AG09319 (cell line): ENCODE results near the gene KLK6.

Experiments
- DNase-seq: peaks from one replicate; pipeline ENCODE4 v3.0.0-alpha.2; 2010; ENCODE audit warnings: low read depth; ENCODE audit errors: extremely low read depth
- TF ChIP-seq, protein P1 (sequence below): IDR thresholded peaks from 2 replicates; pipeline ENCODE4 v1.5.1; 2011; ENCODE audit warnings: low read depth, mild to moderate bottlenecking, inconsistent platforms, low read length, moderate library complexity

The KLK6 gene

DNA sequence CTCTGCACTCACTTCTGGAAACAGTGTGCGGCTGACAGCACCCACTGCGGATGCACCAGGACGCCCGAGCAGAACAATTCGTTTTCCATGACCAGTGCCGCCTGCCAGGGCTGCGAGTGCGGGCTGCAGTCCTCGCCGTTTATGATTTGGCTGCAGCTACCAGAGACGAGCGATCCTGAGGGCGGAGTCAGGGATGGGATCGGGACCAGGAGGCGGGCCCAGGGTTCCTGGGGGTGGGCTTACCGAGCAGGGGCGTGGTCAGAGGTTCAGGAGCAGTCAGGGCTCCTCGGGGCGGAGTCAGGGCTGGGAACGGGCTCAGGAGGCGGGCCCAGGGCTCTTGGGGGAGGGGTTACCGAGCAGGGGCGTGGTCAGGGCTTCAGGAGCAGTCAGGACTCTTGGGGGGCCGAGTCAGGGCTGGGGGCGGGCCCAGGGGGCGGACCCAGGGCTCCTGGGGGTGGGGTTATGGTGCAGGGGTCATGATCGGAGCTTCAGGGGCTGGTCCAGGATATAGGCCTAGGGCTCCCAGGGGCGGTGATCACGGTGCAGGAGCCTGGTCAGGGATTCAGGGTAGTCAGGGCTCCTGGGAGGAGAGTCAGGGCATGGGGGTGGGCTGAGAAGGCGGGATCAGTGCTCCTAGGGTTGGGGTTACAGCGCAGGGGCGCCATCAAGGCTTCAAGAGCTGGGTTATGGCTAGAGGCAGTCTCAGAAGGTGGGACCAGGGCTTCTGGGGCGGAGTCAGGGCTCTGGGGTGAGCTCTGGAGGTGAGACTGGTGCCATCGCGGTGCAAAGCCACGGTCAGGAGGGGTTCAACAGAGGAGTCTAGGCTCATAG, 59.9 kb downstream of the KLK6 start:
- DNase-seq: no peak
- TF ChIP-seq, protein P1, sequence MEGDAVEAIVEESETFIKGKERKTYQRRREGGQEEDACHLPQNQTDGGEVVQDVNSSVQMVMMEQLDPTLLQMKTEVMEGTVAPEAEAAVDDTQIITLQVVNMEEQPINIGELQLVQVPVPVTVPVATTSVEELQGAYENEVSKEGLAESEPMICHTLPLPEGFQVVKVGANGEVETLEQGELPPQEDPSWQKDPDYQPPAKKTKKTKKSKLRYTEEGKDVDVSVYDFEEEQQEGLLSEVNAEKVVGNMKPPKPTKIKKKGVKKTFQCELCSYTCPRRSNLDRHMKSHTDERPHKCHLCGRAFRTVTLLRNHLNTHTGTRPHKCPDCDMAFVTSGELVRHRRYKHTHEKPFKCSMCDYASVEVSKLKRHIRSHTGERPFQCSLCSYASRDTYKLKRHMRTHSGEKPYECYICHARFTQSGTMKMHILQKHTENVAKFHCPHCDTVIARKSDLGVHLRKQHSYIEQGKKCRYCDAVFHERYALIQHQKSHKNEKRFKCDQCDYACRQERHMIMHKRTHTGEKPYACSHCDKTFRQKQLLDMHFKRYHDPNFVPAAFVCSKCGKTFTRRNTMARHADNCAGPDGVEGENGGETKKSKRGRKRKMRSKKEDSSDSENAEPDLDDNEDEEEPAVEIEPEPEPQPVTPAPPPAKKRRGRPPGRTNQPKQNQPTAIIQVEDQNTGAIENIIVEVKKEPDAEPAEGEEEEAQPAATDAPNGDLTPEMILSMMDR: no peak
